Endothelial cell of umbilical vein (primary cell): ENCODE data around the gene FIZ1.

ENCODE experiments used
- CTCF ChIP-seq, 2 donors: IDR thresholded peaks; 1 replicate in 1 of 2; 2 replicates in 1 of 2; pipeline ENCODE4 v1.5.1; 2011; ENCODE audit warnings: low read length in 2 of 2, mild to moderate bottlenecking in 2 of 2, moderate library complexity in 2 of 2, control low read depth in 1 of 2, inconsistent platforms in 1 of 2, low read depth in 1 of 2; ENCODE audit not compliant: insufficient read depth in 1 of 2; ENCODE audit errors: extremely low read depth in 1 of 2
- EZH2 ChIP-seq: IDR thresholded peaks from 2 replicates; pipeline ENCODE4 v1.6.1; 2012; ENCODE audit warnings: borderline replicate concordance, low read depth, mild to moderate bottlenecking, moderate library complexity, low read length, inconsistent platforms; ENCODE audit not compliant: severe bottlenecking
- POLR2A ChIP-seq: IDR thresholded peaks from 2 replicates; pipeline ENCODE4 v1.6.1; 2012; ENCODE audit warnings: low read depth, mild to moderate bottlenecking, control low read depth, low read length

- no peak for TF ChIP-seq CTCF (IDR thresholded peaks at IDR 0.05; ENCODE audit: extremely low read depth in 1 of 2, insufficient read depth in 1 of 2, low read depth in 1 of 2, low read length in 2 of 2)
- no peak for TF ChIP-seq POLR2A
- no peak for TF ChIP-seq EZH2
These were observed 6.1 kb downstream of the FIZ1 start for GRCh38 chr19:55593096-55593772.
